Nephron (organoid): Measurements from ENCODE around the gene ZNF423.
A peak's percentile ranks its signal among the peaks of the same experiment; 100 is the strongest.

Experiments
- H3K27ac Mint-ChIP-seq, 3 experiments: 2 replicates each; pipeline ENCODE4 v1.8.0; 2020; ENCODE audit warnings: mixed read lengths in 3 of 3, mild to moderate bottlenecking in 2 of 3, moderate library complexity in 1 of 3
- H3K27me3 Mint-ChIP-seq: 2 replicates; pipeline ENCODE4 v1.8.0; 2021; ENCODE audit warnings: low read depth, mild to moderate bottlenecking, moderate library complexity, mixed read lengths
- H3K36me3 Mint-ChIP-seq: 2 replicates; pipeline ENCODE4 v1.8.0; 2020; ENCODE audit warnings: low read depth, mixed read lengths
- H3K4me1 Mint-ChIP-seq: 2 replicates; pipeline ENCODE4 v1.8.0; 2020; ENCODE audit warnings: mixed read lengths
- H3K4me3 Mint-ChIP-seq, 3 experiments: 2 replicates each; pipeline ENCODE4 v1.8.0; 2020; ENCODE audit warnings: mild to moderate bottlenecking in 3 of 3, mixed read lengths in 3 of 3, moderate library complexity in 2 of 3
- H3K9me3 Mint-ChIP-seq: 2 replicates; pipeline ENCODE4 v1.8.0; 2020; ENCODE audit warnings: mixed read lengths
- TF ChIP-seq, protein P1 (sequence below), 3 experiments: fragments of 200-600 bp; sonication (generic); IDR thresholded peaks; one replicate each; pipeline ENCODE4 v1.5.0; 2021; ENCODE audit warnings: antibody characterized with exemption in 3 of 3; ENCODE audit not compliant: unreplicated experiment in 3 of 3

Gene ZNF423

DNA sequence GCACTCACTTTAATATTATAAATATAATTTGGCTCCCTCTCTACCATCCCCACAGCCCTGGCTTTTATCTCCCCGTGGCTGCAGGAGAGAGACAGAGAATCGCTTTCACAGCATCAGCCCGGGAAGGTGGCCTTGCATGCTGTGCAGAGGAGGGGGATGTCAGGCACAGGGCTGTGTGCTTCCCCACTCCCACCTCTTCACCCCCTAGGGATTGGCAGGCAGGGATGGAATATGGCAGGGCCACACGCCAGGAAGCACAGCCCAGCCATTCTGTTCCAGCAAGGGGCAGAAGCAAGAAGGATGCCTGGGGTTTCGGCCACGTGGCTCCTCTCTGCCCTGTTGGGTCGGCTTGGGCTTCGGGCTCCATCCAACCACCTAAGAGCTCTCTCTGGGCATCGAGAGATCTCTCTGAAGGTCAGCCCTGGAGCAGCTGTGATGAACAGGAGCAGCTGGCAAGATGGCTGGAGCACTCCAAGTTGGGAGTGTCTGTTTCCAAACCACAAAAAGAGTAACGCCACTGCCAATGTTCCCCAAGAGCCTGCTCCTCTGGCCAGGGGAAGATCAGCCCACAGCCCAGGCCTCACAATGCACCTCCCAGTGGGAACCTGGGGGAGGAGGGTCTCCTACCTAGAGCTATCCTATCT is 259.1 kb downstream of the ZNF423 start:
- Mint-ChIP-seq H3K27me3 (no peaks in the 10 kb centered on the region), H3K4me3 (no peak overlapping the region), H3K9me3 (no peaks in the 10 kb centered on the region), H3K36me3 (no peaks in the 10 kb centered on the region), H3K27ac (peak overlapping the region; percentile 81 to 93 (median 90)), H3K4me1 (peaks cover 80% of the 10 kb centered on the region)
- TF ChIP-seq, protein P1, sequence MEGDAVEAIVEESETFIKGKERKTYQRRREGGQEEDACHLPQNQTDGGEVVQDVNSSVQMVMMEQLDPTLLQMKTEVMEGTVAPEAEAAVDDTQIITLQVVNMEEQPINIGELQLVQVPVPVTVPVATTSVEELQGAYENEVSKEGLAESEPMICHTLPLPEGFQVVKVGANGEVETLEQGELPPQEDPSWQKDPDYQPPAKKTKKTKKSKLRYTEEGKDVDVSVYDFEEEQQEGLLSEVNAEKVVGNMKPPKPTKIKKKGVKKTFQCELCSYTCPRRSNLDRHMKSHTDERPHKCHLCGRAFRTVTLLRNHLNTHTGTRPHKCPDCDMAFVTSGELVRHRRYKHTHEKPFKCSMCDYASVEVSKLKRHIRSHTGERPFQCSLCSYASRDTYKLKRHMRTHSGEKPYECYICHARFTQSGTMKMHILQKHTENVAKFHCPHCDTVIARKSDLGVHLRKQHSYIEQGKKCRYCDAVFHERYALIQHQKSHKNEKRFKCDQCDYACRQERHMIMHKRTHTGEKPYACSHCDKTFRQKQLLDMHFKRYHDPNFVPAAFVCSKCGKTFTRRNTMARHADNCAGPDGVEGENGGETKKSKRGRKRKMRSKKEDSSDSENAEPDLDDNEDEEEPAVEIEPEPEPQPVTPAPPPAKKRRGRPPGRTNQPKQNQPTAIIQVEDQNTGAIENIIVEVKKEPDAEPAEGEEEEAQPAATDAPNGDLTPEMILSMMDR (IDR thresholded peaks at IDR 0.05; ENCODE audit: unreplicated experiment in 3 of 3): no peak

DNA sequence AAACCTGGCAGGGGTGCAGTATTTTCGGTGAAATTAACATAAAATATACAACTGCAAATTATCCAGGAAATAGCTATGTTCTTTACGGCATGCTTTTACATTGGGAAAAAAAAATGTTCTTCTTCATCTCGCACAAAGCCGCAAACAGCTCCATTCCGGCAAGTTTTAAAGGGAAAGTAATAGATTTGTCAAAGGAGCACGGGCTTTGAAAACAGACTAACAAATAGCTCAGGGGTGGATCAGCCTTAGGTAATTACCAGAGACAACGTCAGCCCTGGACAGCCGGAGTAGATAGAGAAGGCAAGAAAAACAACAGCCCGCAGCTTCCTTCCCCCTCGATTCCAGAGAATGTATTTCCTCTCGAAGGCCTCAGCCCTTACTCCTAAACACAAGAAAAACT is 259.8 kb downstream of the ZNF423 start:
- Mint-ChIP-seq H3K4me1 (peaks cover 85% of the 10 kb centered on the region), H3K27me3 (no peaks in the 10 kb centered on the region), H3K36me3 (no peaks in the 10 kb centered on the region), H3K9me3 (no peaks in the 10 kb centered on the region), H3K27ac (peak overlapping the region; percentile 81 to 93 (median 90)), H3K4me3 (peak overlapping the region; percentile 55 to 63 (median 55))
- TF ChIP-seq, protein P1 (IDR thresholded peaks at IDR 0.05; ENCODE audit: unreplicated experiment in 3 of 3): no peak

DNA sequence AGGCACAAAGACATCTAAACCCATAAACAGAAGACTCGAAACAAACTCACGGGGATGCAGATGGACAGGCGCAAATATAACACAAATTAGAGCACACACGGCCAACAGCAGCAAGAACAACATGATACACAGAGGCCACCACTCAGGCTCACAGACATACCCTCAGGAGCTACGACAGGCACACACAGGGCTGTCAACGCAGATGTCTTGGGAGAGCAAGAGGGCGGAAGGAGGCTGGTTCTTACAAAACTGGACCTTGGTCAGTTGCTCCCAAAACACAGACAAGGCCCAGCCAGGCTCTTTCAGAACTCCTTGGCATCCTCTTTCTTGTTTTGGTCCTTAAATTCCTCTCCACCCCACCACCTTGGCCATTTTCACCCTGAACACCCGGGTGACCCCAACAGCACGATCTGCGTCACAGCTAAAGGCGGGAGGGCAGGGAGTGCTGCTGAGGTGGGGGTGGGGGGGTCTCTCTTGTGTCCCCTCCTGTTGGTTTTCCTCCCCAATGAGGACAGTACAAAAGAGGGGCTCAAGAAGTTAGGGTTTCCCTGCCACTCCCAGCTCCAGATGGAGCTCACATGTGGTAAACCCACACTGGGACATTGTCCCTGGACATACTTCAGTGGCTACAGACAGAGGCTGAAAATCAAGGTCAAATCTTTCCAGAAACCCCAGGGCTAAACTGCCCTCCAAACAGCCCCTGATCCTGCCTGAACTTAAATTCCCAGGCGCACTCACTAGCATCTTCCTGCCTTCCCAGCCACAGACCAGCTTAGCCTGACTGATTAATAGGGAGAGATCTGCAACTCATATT is 261.0 kb downstream of the ZNF423 start:
- TF ChIP-seq, protein P1 (IDR thresholded peaks at IDR 0.05; ENCODE audit: unreplicated experiment in 3 of 3): no peak
- peak overlapping the region; percentile 81 to 93 (median 90) for H3K27ac Mint-ChIP-seq
- peaks cover 85% of the 10 kb centered on the region for H3K4me1 Mint-ChIP-seq
- H3K9me3 Mint-ChIP-seq: no peaks in the 10 kb centered on the region
- no peaks in the 10 kb centered on the region for H3K36me3 Mint-ChIP-seq
- no peaks in the 10 kb centered on the region for H3K27me3 Mint-ChIP-seq
- H3K4me3 Mint-ChIP-seq: peak overlapping the region; percentile 3 to 33 (median 4)

GRCh38 chr16:49594153-49594552 is 261.8 kb downstream of the ZNF423 start:
- H3K4me1 Mint-ChIP-seq: peaks cover 84% of the 10 kb centered on the region
- TF ChIP-seq, protein P1 (IDR thresholded peaks at IDR 0.05; ENCODE audit: unreplicated experiment in 3 of 3): no peak
- H3K27ac Mint-ChIP-seq: peak overlapping the region; percentile 81 to 93 (median 90)
- peak overlapping the region in 2 of 3 experiments; percentile 3 to 33 for H3K4me3 Mint-ChIP-seq
- peaks cover 3% of the 10 kb centered on the region for H3K36me3 Mint-ChIP-seq
- H3K27me3 Mint-ChIP-seq: no peaks in the 10 kb centered on the region
- H3K9me3 Mint-ChIP-seq: no peaks in the 10 kb centered on the region

- Mint-ChIP-seq H3K27ac (peak overlapping the region; percentile 47 to 93 (median 66)), H3K9me3 (no peaks in the 10 kb centered on the region), H3K36me3 (peaks cover 6% of the 10 kb centered on the region), H3K4me3 (no peak overlapping the region), H3K27me3 (no peaks in the 10 kb centered on the region), H3K4me1 (peaks cover 84% of the 10 kb centered on the region)
- TF ChIP-seq, protein P1 (IDR thresholded peaks at IDR 0.05; ENCODE audit: unreplicated experiment in 3 of 3): no peak
Observed at GRCh38 chr16:49593424-49594040, 262.4 kb downstream of the ZNF423 start.
